Lower lobe of right lung (tissue), 2 donors: Measurements from ENCODE around the gene NKD1. TPM values are rescaled to one million over a fixed set of nuclear protein-coding genes. Genes with fewer than 3 reads are reported as not detected.

Experiments used
- ATAC-seq, 2 donors: fragments of 200-7000 bp; cut with Tn5 transposase; one replicate each; pipeline ENCODE4 v1.9.1; 2020 to 2022; ENCODE audit warnings: mild to moderate bottlenecking in 2 of 2, moderate library complexity in 2 of 2
- DNase-seq: peaks from one replicate; pipeline ENCODE4 v3.0.0-alpha.2; 2020
- H3K27ac ChIP-seq: fragments of 200-600 bp; one replicate; pipeline ENCODE4 v1.8.0; 2022
- H3K27me3 ChIP-seq: fragments of 200-600 bp; one replicate; pipeline ENCODE4 v1.8.0; 2022; ENCODE audit warnings: low read depth
- H3K36me3 ChIP-seq: fragments of 200-600 bp; one replicate; pipeline ENCODE4 v1.8.0; 2022; ENCODE audit warnings: mild to moderate bottlenecking
- H3K4me1 ChIP-seq: fragments of 200-600 bp; one replicate; pipeline ENCODE4 v1.8.0; 2022
- H3K4me3 ChIP-seq: fragments of 200-600 bp; one replicate; pipeline ENCODE4 v1.8.0; 2022; ENCODE audit warnings: mild to moderate bottlenecking
- H3K9me3 ChIP-seq: fragments of 200-600 bp; one replicate; pipeline ENCODE4 v1.8.0; 2022
- CTCF ChIP-seq: fragments of 200-600 bp; IDR thresholded peaks from one replicate; pipeline ENCODE4 v1.8.0; 2022; ENCODE audit warnings: antibody characterized with exemption, mild to moderate bottlenecking
- intact Hi-C: fragments of 100-400 bp; cut with DNase I; formaldehyde crosslinking; loops from one replicate; pipeline ENCODE4 v1.11.0; 2022
- total RNA-seq: library from RNA; stranded (reverse); fragmentation: NEBNext Ultra II Directional; extraction: Animal tissue kit (Norgen Biotek cat#: 25700); gene quantifications from one replicate; pipeline ENCODE4 v1.2.1, GENCODE V29; 2021
- donor health status: DM: no; HTN: yes; CAD: no; lungs with severe emphysema.

Gene NKD1
- total RNA-seq, 1 donor from 2014 or later, result 30.7 TPM

GRCh38 chr16:50666658-50667496 is 118.7 kb downstream of the NKD1 start:
- DNase-seq (no peak), ATAC-seq (peak; percentile 28 to 51)
- H3K9me3 ChIP-seq, result peaks cover 6% of the 10 kb centered on the region
- no peaks in the 10 kb centered on the region for H3K27me3 ChIP-seq
- H3K36me3 ChIP-seq, result no peaks in the 10 kb centered on the region
- intact Hi-C loops, result no loop called here
- peaks cover 15% of the 10 kb centered on the region for H3K4me1 ChIP-seq
- H3K27ac ChIP-seq, result peak overlapping the region; percentile 47
- TF ChIP-seq CTCF, result no peak
- H3K4me3 ChIP-seq, result peak overlapping the region; percentile 19

DNA sequence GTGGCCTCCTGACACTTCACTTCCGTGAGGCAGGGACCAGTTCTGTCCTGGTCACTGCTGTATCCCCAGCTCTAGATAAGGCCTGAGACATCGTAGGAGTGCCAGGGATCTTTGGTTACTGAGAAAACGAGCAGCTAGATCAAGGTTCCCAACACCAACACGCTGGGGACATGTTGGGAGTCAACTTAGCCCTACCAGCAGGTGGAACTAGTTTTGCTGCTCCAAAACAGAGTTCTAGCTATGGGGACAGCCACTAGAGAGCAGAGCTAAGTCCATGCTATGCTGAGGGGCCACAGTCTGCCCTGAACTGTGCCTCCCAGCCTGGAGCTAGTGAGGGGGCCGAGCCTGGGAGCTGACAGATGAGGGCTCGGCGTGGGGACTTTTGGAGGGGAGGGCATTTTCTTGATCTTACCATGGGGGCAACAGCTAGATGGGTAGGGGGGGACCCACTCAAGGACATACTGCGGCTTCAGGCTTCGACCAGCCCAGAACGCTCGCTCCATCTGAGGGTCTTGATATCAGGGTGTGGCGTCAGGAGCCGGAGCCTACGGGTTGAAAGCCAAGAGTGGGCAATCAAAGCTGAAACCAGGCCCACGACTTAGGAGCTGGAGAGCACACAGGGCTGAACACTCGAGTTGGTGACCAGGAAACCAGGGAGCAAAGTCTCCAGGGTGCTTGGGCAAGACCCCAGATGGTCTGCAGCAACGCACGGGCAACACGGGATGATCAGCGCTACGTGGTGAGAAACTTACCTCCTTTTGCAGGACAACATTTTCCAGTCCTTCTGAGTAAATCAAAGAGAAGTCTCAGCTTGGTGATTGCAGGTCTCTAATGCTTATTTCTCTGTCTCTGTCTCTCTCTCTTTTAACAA is 119.5 kb downstream of the NKD1 start:
- Histone ChIP-seq H3K36me3 (no peaks in the 10 kb centered on the region), H3K9me3 (peaks cover 11% of the 10 kb centered on the region), H3K4me3 (no peak overlapping the region), H3K27ac (no peak overlapping the region), H3K4me1 (peaks cover 15% of the 10 kb centered on the region), H3K27me3 (no peaks in the 10 kb centered on the region)
- intact Hi-C loops, result no loop called here
- ATAC-seq (no peak), DNase-seq (no peak)
- no peak for TF ChIP-seq CTCF

DNA sequence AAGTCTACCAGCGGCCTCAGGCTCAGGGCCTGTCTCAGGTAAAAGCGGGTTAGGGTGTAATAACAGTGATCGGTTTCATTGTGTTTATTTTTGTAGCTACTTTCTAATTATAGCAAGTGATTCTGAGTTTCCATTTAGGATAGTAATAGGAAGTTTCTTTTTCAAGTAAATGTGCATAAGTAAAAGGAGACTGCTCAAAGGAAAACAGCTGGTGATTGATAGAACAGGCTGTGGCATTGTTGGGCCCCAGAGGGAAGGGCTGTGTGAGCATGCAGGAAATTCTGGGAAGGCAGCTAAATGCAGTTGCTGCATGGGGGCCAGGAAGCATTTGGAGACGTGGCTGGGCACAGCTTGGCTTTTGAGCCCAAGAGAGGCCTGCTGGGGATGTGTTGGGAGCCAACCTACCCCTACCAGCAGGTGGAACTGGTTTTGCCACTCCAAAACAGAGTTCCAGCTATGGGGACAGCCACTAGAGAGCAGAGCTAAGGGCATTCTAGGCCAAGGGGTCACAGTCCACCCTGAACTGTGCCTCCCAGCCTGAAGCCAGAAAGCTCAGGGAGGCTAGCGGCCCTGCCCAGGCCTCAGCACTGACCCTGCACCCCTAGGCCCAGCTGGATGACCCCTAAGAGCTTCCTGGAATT is 120.3 kb downstream of the NKD1 start:
- intact Hi-C loops, result no loop called here
- no peak overlapping the region for H3K27ac ChIP-seq
- peaks cover 15% of the 10 kb centered on the region for H3K4me1 ChIP-seq
- H3K27me3 ChIP-seq, result no peaks in the 10 kb centered on the region
- DNase-seq (peak; percentile 56), ATAC-seq (peak; percentile 71 to 77)
- no peaks in the 10 kb centered on the region for H3K36me3 ChIP-seq
- no peak overlapping the region for H3K4me3 ChIP-seq
- no peak for TF ChIP-seq CTCF
- peaks cover 17% of the 10 kb centered on the region for H3K9me3 ChIP-seq

- Histone ChIP-seq H3K36me3 (peaks cover 1% of the 10 kb centered on the region), H3K27me3 (no peaks in the 10 kb centered on the region), H3K4me3 (no peak overlapping the region), H3K27ac (no peak overlapping the region), H3K9me3 (peaks cover 23% of the 10 kb centered on the region), H3K4me1 (peaks cover 15% of the 10 kb centered on the region)
- ATAC-seq (no peak), DNase-seq (peak; percentile 13)
- no peak for TF ChIP-seq CTCF
- intact Hi-C loops, result no loop called here
Measured at GRCh38 chr16:50669741-50670140, 121.5 kb downstream of the NKD1 start.

DNA sequence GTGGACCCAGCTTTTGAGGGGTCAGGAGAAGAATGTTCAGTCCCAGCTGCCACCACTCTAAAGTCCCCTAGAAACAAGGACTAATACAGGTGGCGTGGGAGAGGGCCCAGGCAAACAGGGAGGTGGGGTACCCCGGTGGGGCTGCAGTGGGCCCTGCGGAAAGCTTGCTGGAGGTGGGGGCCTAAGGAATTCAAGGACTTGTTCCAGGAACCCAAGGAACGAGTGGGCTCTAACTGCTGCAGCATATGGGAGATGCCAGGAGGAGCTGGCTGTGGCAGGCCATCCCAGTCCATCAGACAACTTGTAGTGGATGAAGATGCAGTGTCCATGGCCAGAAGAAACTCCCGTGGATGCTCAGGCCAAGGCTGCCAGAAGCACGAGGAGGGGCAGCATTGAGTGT is 122.3 kb downstream of the NKD1 start:
- Histone ChIP-seq H3K4me3 (no peak overlapping the region), H3K4me1 (peaks cover 10% of the 10 kb centered on the region), H3K27ac (no peak overlapping the region), H3K9me3 (peaks cover 23% of the 10 kb centered on the region), H3K27me3 (no peaks in the 10 kb centered on the region), H3K36me3 (peaks cover 8% of the 10 kb centered on the region)
- DNase-seq (peak; percentile 17), ATAC-seq (no peak)
- no peak for TF ChIP-seq CTCF
- intact Hi-C loops, result no loop called here
